ENCODE data around the gene OCLN.
"Not testable (repeated sequence)": the region's sequence is repeated elsewhere in the genome, so short reads cannot be mapped to it uniquely, and the experiment has no call there.

OCLN gene, protein sequence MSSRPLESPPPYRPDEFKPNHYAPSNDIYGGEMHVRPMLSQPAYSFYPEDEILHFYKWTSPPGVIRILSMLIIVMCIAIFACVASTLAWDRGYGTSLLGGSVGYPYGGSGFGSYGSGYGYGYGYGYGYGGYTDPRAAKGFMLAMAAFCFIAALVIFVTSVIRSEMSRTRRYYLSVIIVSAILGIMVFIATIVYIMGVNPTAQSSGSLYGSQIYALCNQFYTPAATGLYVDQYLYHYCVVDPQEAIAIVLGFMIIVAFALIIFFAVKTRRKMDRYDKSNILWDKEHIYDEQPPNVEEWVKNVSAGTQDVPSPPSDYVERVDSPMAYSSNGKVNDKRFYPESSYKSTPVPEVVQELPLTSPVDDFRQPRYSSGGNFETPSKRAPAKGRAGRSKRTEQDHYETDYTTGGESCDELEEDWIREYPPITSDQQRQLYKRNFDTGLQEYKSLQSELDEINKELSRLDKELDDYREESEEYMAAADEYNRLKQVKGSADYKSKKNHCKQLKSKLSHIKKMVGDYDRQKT

DNA sequence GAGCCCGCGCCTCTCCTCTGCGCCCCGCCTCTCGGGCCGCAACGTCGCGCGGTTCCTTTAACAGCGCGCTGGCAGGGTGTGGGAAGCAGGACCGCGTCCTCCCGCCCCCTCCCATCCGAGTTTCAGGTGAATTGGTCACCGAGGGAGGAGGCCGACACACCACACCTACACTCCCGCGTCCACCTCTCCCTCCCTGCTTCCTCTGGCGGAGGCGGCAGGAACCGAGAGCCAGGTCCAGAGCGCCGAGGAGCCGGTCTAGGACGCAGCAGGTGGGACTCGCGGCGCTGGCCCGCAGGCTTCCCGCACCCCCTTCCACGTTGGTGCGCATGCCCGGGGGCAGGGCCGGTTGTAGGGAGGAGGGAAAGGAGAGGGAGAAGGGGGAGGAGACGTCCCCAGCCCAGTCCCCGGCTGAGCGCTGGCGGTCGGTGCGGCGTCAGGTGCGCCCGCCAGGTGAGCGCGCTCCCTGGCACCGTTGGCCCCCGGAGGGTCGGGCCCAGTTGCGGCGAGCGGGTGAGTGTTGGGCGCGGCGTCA lies at the start of gene OCLN:
Gene OCLN, plus strand, starts transcription at position 400 of the 532 bp plus-strand sequence. CDS start 11,455 bp downstream, outside the sequence.
- Mint-ChIP-seq H3K4me3 (peak within 1 kb of the TSS; percentile 86), H3K27ac (peak within 1 kb of the TSS; percentile 34), H3K4me1 (ENCODE audit: low read depth) (peaks cover 14% of the 10 kb centered on the region), H3K9me3 (no peaks in the 10 kb centered on the region), H3K36me3 (ENCODE audit: low read depth) (peaks cover 7% of the 10 kb centered on the region), H3K27me3 (peaks cover 36% of the 10 kb centered on the region)
- intact Hi-C loops (cut with micrococcal nuclease): loop anchor here (10.0 kb wide), 1 partner anchor 48 kb away; no protein-coding TSS in a partner anchor

DNA sequence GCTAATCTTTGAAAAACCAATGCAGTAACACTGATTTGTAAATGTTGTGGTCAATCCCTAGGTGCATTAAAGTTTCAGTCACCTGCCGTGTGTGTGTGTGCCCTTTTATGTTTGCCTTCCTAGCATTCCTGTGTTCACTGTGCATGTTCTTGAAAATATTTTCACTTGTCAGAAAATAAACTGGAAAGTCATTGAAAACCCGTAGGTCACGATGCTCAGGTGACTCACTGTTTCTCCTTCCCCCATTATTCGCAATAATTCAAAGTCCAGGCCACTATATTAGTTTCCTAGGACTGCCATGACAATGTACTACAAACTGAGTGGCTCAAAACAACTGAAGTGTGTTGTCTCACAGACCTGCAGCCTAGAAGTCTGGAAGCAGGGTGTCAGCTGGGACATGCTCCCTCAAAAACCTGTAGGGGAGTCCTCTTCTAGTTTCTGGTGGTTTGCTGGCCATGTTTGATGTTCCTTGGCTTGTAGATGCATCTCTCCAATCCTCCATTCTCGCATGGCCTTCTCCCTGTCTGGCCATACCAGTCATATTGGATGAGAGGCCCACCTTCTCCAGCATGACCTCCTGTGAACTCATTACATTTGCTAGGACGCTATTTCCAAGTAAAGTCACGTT lies 48.3 kb upstream of the OCLN start:
- Mint-ChIP-seq H3K27me3 (no peaks in the 10 kb centered on the region), H3K9me3 (no peaks in the 10 kb centered on the region), H3K4me3 (no peak overlapping the region), H3K27ac (no peak overlapping the region), H3K36me3 (ENCODE audit: low read depth) (no peaks in the 10 kb centered on the region), H3K4me1 (ENCODE audit: low read depth) (peaks cover 7% of the 10 kb centered on the region)
- intact Hi-C loops (cut with micrococcal nuclease): loop anchor here (10.0 kb wide), 1 partner anchor 51 kb away; the partner anchor contains the start of gene OCLN

DNA sequence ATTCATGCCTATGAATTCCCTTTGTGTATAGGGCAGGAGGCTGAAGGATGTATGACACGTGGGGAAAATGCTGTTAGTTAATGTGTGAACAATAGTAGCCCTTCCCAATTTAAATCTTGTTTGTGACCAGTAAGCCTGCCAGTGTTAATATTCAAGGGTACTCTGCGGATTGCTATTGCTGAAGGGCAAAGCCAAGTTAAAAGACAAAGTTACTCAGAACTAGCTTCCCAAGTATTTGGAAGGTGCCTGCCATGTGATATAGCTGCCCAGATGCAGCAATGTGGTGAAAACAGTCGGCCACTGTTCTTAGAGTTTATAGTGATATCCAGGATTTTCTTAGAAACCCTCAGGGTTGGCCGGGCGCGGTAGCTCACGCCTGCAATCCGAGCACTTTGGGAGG lies 43.1 kb upstream of the OCLN start:
- Mint-ChIP-seq H3K27ac (no peak overlapping the region), H3K9me3 (no peaks in the 10 kb centered on the region)

DNA sequence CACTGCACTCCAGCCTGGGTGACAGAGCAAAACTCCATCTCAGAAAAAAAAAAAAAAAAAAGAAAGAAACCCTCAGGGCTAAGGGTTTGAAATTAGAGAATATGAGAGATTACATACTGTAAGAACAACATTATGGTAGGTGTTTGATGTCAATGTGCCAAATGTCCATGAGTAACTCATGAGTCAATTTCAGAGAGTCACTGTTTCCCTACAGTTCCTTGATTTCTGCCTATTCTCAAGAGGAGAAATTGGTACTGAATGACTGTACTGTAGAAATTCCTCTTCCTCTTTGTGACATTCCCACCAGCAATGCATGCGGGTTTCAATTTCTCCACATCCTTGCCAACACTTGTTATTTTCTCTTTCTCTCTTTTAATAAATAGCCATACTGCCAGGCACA lies 42.5 kb upstream of the OCLN start:
- intact Hi-C loops (cut with micrococcal nuclease): no loop called here
- Mint-ChIP-seq H3K36me3 (ENCODE audit: low read depth) (no peaks in the 10 kb centered on the region), H3K9me3 (no peaks in the 10 kb centered on the region), H3K4me3 (no peak overlapping the region), H3K4me1 (ENCODE audit: low read depth) (no peaks in the 10 kb centered on the region), H3K27me3 (no peaks in the 10 kb centered on the region), H3K27ac (no peak overlapping the region)

More for the DNA sequence above, 43.1 kb upstream of the OCLN start:
- Mint-ChIP-seq H3K4me3 (no peak overlapping the region), H3K4me1 (ENCODE audit: low read depth) (no peaks in the 10 kb centered on the region), H3K36me3 (ENCODE audit: low read depth) (no peaks in the 10 kb centered on the region), H3K27me3 (no peaks in the 10 kb centered on the region)
- intact Hi-C loops (cut with micrococcal nuclease): loop anchor here (10.0 kb wide), 1 partner anchor 45 kb away; the partner anchor contains the start of gene OCLN

DNA sequence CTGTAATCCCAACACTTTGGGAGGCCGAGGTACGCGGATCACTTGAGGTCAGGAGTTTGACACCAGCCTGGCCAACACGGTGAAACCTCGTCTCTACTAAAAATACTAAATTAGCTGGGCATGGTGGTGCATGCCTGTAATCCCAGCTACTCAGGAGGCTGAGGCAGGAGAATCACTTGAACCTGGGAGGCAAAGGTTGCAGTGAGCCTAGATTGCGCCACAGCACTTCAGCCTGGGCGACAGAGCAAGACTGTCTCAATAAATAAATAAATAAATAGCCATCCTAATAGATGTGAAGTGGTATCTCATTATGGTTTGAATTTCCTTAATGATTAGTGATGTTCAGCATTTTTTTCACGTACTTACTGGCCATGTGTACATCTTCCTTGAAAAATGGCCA lies 42.1 kb upstream of the OCLN start:
- H3K27ac Mint-ChIP-seq; intact Hi-C loops (cut with micrococcal nuclease); H3K27me3 Mint-ChIP-seq; H3K4me1 Mint-ChIP-seq (ENCODE audit: low read depth); H3K4me3 Mint-ChIP-seq; H3K9me3 Mint-ChIP-seq; H3K36me3 Mint-ChIP-seq (ENCODE audit: low read depth): not testable (repeated sequence)

DNA sequence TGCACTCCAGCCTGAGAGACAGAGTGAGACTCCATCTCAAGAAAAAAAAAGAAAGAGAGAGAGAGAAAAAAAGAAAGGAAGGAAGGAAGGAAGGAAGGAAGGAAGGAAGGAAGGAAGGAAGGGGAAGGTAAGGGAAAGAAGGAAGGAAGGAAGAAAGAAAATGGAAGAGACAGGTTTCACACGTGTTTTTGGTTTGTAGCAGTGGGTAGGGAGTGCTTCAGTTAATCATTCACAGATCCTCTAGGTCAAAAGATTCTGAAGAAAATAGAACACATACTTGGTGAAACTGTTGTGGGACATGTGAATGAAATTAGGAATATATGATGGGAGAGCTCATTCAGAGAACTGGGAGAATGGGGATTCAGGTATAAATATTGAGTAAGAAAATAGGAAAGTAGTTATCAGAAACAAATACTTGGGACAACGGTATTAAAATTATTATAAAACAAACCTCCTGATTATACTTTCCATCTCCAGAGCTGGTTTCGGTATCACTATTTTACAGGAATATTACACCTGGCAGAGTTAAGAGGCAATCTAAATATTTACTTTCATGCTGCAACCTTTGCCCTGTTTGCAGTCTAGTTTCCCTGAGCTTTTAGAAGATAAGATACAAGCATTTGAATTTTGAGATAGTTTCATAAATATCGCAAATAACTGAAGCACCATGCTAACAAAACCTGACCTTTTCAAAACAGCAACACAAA lies 40.5 kb upstream of the OCLN start:
- H3K27me3 Mint-ChIP-seq: no peaks in the 10 kb centered on the region
- intact Hi-C loops (cut with micrococcal nuclease): no loop called here
- no peaks in the 10 kb centered on the region for H3K9me3 Mint-ChIP-seq
- peak overlapping the region; percentile 48 for H3K27ac Mint-ChIP-seq
- H3K4me3 Mint-ChIP-seq: no peak overlapping the region
- no peaks in the 10 kb centered on the region for H3K4me1 Mint-ChIP-seq (ENCODE audit: low read depth)
- H3K36me3 Mint-ChIP-seq (ENCODE audit: low read depth): no peaks in the 10 kb centered on the region

DNA sequence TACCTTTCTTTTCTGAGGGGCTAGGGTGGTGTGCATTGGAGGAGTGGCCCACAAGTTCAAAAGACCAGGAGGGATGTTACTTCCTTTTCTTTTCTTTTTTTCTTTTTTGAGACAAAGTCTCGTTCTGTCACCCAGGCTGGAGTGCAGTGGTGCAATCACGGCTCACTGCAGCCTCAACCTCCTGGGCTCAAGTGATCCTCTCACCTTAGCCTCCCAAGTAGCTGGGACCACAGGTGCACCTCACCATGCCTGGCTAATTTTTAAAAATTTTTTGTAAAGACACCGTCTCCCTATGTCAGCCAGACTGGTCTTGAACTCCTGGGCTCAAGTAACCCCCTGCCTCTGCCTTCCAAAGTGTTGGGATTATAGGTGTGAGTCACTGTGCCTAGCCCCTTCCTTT lies 39.1 kb upstream of the OCLN start:
- H3K36me3 Mint-ChIP-seq (ENCODE audit: low read depth); H3K27me3 Mint-ChIP-seq; H3K4me1 Mint-ChIP-seq (ENCODE audit: low read depth); H3K4me3 Mint-ChIP-seq; intact Hi-C loops (cut with micrococcal nuclease); H3K9me3 Mint-ChIP-seq; H3K27ac Mint-ChIP-seq: not testable (repeated sequence)

DNA sequence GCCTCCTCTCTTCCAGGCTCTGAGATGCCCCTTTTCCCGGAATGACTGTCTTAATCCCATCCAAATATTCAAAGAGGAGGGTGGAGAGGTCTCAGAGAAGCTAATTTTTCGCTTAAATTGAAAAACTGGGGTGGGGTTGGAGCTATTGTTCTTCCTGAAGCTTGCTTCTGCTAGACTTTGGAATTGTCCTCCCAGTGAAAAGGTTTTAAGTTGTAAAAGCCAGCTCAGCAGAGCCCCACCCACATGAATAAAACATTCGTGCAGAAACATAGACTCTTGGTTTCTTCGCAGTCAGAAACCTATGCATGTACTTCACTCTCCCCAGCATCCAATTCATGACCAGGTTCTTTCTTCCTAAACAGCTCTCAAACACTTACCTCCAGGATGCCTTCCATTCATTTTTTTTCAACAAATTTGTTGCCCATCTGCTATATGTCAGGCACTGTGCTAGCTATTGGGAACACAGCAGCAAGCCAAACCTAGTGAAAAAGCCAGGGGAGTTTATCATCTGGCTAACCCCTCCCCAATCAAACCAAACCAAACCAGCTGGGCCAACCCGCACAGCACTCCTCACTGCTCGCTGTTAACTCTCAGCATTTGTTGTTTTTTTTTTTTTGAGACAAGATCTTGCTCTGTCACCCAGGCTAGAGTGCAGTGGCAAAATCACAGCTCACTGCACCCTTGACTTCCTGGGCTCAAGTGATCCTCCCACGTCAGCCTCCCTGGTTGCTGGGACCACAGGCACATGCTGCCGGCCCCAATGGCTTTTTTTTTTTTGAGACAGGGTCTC lies 37.9 kb upstream of the OCLN start:
- no peaks in the 10 kb centered on the region for H3K4me1 Mint-ChIP-seq (ENCODE audit: low read depth)
- no peaks in the 10 kb centered on the region for H3K27me3 Mint-ChIP-seq
- H3K36me3 Mint-ChIP-seq (ENCODE audit: low read depth): no peaks in the 10 kb centered on the region
- no peaks in the 10 kb centered on the region for H3K9me3 Mint-ChIP-seq
- H3K4me3 Mint-ChIP-seq: no peak overlapping the region
- intact Hi-C loops (cut with micrococcal nuclease): no loop called here
- no peak overlapping the region for H3K27ac Mint-ChIP-seq

DNA sequence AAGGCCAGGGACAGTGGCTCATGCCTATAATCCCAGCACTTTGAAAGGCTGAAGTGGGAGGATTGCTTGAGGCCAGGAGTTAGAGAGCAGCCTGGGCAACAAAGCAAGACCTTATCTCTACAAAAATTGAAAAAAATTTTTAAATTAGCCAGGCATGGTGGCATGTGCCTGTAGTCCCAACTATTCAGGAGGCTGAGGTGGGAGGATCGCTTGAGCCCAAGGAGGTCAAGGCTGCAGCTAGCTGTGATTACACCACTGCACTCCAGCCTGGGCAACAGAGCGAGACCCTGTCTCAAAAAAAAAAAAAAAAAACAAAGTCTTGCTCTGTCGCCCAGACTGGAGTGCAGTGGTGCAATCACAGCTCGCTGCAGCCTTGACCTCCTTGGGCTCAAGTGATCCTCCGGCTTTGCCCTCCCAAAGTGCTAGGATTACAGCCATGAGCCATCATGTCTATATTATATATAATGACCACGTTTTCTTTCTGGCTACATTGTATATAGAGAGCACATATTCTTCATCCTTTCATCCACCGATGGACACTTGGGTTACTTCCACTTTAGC lies 37.1 kb upstream of the OCLN start:
- H3K9me3 Mint-ChIP-seq; H3K36me3 Mint-ChIP-seq (ENCODE audit: low read depth); H3K4me3 Mint-ChIP-seq; H3K27ac Mint-ChIP-seq; H3K4me1 Mint-ChIP-seq (ENCODE audit: low read depth); intact Hi-C loops (cut with micrococcal nuclease); H3K27me3 Mint-ChIP-seq: not testable (repeated sequence)

DNA sequence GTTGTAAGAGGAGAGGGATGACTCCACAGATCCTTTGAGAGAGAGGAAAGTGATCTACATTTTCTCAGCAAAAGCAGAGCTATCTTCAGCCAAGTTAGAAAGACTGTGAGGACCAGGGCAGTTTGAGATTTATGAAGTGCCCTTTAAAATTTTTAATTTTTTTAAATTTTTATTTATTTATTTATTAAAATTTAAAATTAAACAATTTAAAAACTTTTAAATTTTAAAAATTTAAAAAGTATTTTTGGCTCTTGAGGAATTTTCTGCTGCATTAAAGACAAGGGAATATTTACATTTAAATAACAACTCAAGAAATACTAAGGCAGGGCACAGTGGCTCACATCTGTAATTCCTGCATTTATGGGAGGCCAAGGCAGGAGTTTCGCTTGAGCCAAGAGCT lies 30.4 kb upstream of the OCLN start:
- Mint-ChIP-seq H3K9me3 (no peaks in the 10 kb centered on the region), H3K36me3 (ENCODE audit: low read depth) (no peaks in the 10 kb centered on the region), H3K4me3 (no peak overlapping the region), H3K27ac (no peak overlapping the region), H3K27me3 (no peaks in the 10 kb centered on the region), H3K4me1 (ENCODE audit: low read depth) (no peaks in the 10 kb centered on the region)
- intact Hi-C loops (cut with micrococcal nuclease): no loop called here

DNA sequence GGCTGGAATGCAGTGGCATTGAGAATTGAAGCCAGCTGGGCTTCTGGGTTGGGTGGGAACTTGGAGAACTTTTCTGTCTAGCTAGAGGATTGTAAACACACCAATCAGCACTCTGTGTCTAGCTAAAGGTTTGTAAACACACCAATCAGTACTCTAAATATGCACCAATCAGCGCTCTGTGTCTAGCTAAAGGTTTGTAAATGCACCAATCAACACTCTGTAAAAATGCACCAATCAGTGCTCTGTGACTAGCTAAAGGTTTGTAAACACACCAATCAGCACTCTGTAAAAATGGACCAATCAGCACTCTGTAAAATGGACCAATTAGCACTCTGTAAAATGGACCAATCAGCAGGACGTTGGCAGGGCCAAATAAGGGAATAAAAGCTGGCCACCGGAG lies 26.2 kb upstream of the OCLN start:
- intact Hi-C loops (cut with micrococcal nuclease); H3K27ac Mint-ChIP-seq; H3K4me3 Mint-ChIP-seq; H3K9me3 Mint-ChIP-seq; H3K27me3 Mint-ChIP-seq; H3K36me3 Mint-ChIP-seq (ENCODE audit: low read depth); H3K4me1 Mint-ChIP-seq (ENCODE audit: low read depth): not testable (repeated sequence)

DNA sequence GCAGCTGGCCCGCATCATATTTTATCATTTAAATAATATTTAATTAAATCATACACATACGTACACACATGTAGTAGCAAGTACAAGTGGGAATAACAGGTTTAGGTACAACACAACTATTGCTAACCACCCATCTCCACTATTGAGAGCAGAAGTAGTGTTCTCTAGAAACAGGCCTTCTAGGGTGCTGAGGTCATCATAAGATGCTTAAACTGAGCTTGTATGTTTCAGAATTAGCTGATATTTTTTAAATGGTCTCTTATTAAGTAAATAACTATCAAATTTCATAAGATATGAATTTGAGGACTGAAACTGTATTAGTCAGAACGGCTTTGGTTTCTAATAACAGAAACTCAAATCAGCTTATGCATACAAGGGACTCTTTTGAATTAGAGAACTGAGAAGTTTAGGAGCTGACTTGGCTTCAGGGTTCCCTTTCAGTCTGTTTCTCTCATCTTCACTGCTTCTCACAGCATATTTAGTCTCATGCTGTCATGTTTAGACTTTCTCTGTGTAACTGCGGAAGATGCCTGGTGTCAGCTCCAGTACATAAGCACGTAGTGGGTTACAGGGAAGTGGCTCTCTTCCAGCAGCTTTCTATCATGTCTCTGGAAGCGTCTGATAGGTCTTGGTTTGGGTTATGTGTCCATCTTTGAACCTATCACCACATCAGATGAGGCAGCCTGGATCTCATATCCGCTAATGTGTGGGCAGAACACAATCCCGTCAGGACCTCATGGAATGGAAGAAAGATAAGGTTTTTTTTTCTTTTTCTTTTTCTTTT lies 25.0 kb upstream of the OCLN start:
- no peak overlapping the region for H3K4me3 Mint-ChIP-seq
- intact Hi-C loops (cut with micrococcal nuclease): no loop called here
- H3K4me1 Mint-ChIP-seq (ENCODE audit: low read depth): peaks cover 5% of the 10 kb centered on the region
- H3K27me3 Mint-ChIP-seq: no peaks in the 10 kb centered on the region
- H3K36me3 Mint-ChIP-seq (ENCODE audit: low read depth): no peaks in the 10 kb centered on the region
- H3K27ac Mint-ChIP-seq: peak overlapping the region; percentile 41
- H3K9me3 Mint-ChIP-seq: peaks cover 6% of the 10 kb centered on the region
